Esophagus squamous epithelium (tissue), 5 donors: ENCODE measurements around the gene PRKAR2B. TPM values are rescaled to one million over a fixed set of nuclear protein-coding genes. Genes with fewer than 3 reads are reported as not detected.
A peak's percentile ranks its signal among the peaks of the same experiment; 100 is the strongest.

Experiments used
- DNase-seq: peaks from one replicate; lab custom pipeline; 2025; lab: John Stamatoyannopoulos, UW
- H3K27ac ChIP-seq, 4 donors: fragments of 200-600 bp; sonication (generic); one replicate each; pipeline ENCODE4 v1.5.1; 2016 to 2019; ENCODE audit warnings: mild to moderate bottlenecking in 1 of 4
- H3K27me3 ChIP-seq, 4 donors: fragments of 200-600 bp; sonication (generic); 1 replicate in 3 of 4; 2 replicates in 1 of 4; pipeline versions ENCODE4 v1.5.1 to v1.6.0; 2017 to 2021; ENCODE audit warnings: antibody characterized with exemption in 1 of 4
- H3K36me3 ChIP-seq, 3 donors: fragments of 200-600 bp; sonication (generic); one replicate each; pipeline ENCODE4 v1.5.1; 2016 to 2019
- H3K4me1 ChIP-seq, 3 donors: fragments of 200-600 bp; sonication (generic); one replicate each; pipeline ENCODE4 v1.5.1; 2017 to 2019
- H3K4me3 ChIP-seq, 4 donors: fragments of 200-600 bp; sonication (generic); 1 replicate in 3 of 4; 2 replicates in 1 of 4; pipeline ENCODE4 v1.5.1; 2016 to 2019; ENCODE audit warnings: mild to moderate bottlenecking in 2 of 4, moderate library complexity in 1 of 4
- H3K9me3 ChIP-seq, 3 donors: fragments of 200-600 bp; sonication (generic); one replicate each; pipeline ENCODE4 v1.5.1; 2016 to 2019
- POLR2A ChIP-seq, 4 donors: fragments of 450-650 bp; IDR thresholded peaks; one replicate each; pipeline ENCODE4 v1.6.1; 2017; ENCODE audit warnings: antibody characterized with exemption in 4 of 4, mild to moderate bottlenecking in 4 of 4, moderate library complexity in 3 of 4
- WGBS, 2 donors: methylation state at CpG; one replicate each; pipeline ENCODE4 v1.1.5; 2018; 5-methylcytosine and 5-hydroxymethylcytosine counted together
- intact Hi-C: fragments of 100-400 bp; cut with DNase I; formaldehyde crosslinking; loops from one replicate; pipeline ENCODE4 v1.15.0; 2022
- total RNA-seq, 4 donors: library from RNA; depleted of rRNA; stranded (reverse); fragments of >200 nt; gene quantifications; one replicate each; pipeline ENCODE4 v1.1.0, GENCODE V29; 2016
- TF ChIP-seq, protein P1 (sequence below), 6 experiments: fragments of 450-650 bp in 4 of 6; fragments of 200-600 bp in 2 of 6; sonication (generic) in 2 of 6; IDR thresholded peaks; one replicate each; pipeline ENCODE4 v1.5.1; 2016 to 2019; ENCODE audit warnings: antibody characterized with exemption in 6 of 6, mild to moderate bottlenecking in 4 of 6, moderate library complexity in 4 of 6
- donor health status: DM: yes; HTN: yes; CAD: no.

Gene PRKAR2B
- total RNA-seq, 4 donors from 2014 or later, result 1.1 to 23.1 (median 4.2) TPM

DNA sequence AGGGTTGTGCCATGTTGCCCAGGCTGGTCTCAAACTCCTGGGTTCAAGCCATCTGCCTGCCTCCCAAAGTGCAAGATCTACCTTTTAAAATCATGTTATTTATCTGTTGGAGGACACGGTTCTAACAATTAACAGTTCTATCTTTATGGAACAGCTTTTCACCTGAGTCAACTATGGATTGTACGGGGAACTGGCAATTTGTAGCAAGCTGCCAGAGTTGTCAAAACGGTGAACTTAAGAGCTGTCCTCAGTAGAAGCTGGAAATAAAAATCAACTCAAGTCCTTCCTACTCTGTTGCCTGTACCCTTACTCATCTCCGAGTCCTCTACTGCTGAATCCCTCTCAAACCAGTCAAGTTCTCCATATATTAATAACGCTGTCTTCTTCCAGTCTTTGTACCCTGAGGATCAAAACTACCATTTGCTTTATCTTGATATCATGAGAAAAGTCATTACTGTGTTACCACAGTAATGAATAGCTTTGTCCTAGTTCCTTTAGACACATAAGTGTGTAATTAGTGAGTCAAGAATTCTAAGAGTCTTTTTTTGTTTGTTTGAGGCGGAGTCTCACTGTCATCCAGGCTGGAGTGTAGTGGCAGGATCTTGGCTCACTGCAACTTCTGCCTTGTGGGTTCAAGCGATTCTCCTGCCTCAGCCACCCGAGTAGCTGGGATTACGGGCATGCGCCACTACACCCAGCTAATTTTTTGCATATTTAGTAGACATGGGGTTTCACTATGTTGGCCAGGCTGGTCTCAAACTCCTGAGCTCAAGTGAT is 152.5 kb downstream of the PRKAR2B start:
- Histone ChIP-seq H3K27ac (no peak overlapping the region), H3K4me3 (no peak overlapping the region), H3K9me3 (no peaks in the 10 kb centered on the region), H3K27me3 (no peaks in the 10 kb centered on the region), H3K4me1 (no peaks in the 10 kb centered on the region), H3K36me3 (peaks cover 12 to 97% (median 15%) of the 10 kb centered on the region in 3 donors)
- no peak for DNase-seq
- WGBS, 2 donors, result 80 to 86% methylated on average over 10 of the region's 10 CpGs
- intact Hi-C loops, result no loop called here
- TF ChIP-seq POLR2A (IDR thresholded peaks at IDR 0.05), result no peak
- TF ChIP-seq, protein P1, sequence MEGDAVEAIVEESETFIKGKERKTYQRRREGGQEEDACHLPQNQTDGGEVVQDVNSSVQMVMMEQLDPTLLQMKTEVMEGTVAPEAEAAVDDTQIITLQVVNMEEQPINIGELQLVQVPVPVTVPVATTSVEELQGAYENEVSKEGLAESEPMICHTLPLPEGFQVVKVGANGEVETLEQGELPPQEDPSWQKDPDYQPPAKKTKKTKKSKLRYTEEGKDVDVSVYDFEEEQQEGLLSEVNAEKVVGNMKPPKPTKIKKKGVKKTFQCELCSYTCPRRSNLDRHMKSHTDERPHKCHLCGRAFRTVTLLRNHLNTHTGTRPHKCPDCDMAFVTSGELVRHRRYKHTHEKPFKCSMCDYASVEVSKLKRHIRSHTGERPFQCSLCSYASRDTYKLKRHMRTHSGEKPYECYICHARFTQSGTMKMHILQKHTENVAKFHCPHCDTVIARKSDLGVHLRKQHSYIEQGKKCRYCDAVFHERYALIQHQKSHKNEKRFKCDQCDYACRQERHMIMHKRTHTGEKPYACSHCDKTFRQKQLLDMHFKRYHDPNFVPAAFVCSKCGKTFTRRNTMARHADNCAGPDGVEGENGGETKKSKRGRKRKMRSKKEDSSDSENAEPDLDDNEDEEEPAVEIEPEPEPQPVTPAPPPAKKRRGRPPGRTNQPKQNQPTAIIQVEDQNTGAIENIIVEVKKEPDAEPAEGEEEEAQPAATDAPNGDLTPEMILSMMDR (IDR thresholded peaks at IDR 0.05), result no peak

DNA sequence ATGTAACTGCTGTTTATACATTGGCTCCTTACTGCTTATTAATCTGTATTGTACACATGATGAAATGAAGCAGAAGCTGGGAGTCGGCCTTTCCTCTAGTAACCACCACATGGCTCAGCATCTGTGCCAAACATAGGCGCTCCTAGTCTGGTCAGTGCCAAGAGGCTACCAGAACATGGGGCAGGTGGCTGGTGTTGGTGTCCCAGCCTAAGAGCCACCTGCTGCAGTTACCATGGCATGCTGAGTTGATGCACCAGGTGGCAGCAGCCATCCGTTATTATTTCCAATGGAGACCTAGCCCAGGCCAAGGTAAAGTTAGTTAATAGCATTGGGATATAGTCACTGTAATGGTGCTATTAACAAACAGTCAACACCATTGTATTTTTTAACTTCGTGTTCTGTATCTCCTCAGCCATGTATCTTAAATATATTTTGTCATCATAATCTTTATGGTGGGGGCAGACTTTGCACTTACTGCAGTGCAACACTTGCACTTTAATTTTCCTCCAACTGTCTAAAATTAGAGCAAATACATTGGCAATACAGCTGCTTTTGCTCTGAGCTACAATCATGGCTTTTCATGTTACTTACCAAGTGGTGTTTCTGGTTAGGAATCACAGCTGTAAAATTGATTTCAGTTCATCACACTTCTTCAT is 157.4 kb downstream of the PRKAR2B start:
- TF ChIP-seq, protein P1 (IDR thresholded peaks at IDR 0.05), result peak in 4 of 6 experiments; percentile 26 to 52 (median 33)
- no peak for TF ChIP-seq POLR2A (IDR thresholded peaks at IDR 0.05)
- Histone ChIP-seq H3K4me1 (peaks cover 0 to 2% (median 0%) of the 10 kb centered on the region in 3 donors), H3K27ac (no peak overlapping the region), H3K27me3 (no peaks in the 10 kb centered on the region), H3K9me3 (no peaks in the 10 kb centered on the region), H3K36me3 (peaks cover 0 to 100% (median 16%) of the 10 kb centered on the region in 3 donors), H3K4me3 (no peak overlapping the region)
- intact Hi-C loops, result no loop called here
- DNase-seq, result no peak
- 49 to 79% methylated on average over 4 of the region's 4 CpGs for WGBS, 2 donors

DNA sequence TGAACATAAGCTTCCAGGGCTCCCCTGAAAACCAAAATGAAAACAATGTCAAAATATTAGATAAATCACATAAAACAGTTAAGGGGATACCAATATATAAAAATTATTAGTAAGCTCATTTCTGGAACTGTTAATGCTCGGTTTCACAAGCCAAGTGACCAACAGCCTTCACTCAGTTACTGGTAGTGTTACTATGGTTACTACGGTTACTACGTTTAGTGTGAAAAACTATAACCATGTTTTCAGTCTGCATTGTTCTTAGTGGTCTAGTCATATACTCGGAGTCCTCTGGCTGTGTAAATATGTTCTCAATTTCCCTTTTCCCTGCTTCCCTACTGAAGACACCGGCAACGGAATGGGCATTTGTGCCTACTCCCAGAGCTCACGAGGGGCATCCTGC is 159.1 kb downstream of the PRKAR2B start:
- no peak for TF ChIP-seq POLR2A (IDR thresholded peaks at IDR 0.05)
- TF ChIP-seq, protein P1 (IDR thresholded peaks at IDR 0.05), result no peak
- intact Hi-C loops, result no loop called here
- Histone ChIP-seq H3K9me3 (no peaks in the 10 kb centered on the region), H3K4me3 (no peak overlapping the region), H3K4me1 (peaks cover 0 to 19% (median 2%) of the 10 kb centered on the region in 3 donors), H3K27me3 (no peaks in the 10 kb centered on the region), H3K36me3 (peaks cover 0 to 100% (median 15%) of the 10 kb centered on the region in 3 donors), H3K27ac (no peak overlapping the region)
- 87 to 92% methylated on average over 7 of the region's 7 CpGs for WGBS, 2 donors
- DNase-seq, result no peak

DNA sequence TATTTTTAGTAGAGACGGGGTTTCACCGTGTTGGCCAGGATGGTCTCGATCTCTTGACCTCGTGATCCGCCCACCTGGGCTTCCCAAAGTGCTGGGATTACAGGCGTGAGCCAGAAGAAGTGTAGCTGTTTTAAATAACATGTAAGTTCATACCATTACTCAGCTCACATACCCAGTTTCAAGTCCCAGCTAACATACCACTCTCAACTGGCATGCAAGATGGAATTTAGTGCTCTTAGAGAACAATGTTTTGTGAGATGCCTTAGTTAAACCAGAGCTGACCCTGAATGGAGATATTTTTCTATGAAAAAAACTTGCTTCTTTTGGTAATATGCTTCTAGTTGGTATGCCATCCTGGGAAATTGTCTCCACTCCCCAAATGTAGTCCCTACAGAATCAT is 161.6 kb downstream of the PRKAR2B start:
- no peak overlapping the region for H3K4me3 ChIP-seq
- DNase-seq, result no peak
- peaks cover 0 to 21% (median 4%) of the 10 kb centered on the region in 3 donors for H3K4me1 ChIP-seq
- no peaks in the 10 kb centered on the region for H3K27me3 ChIP-seq
- intact Hi-C loops, result no loop called here
- 97 to 98% methylated on average over 5 to 6 of the region's 6 CpGs for WGBS, 2 donors
- H3K9me3 ChIP-seq, result no peaks in the 10 kb centered on the region
- peak overlapping the region in 1 of 4 donors; percentile 4 for H3K27ac ChIP-seq
- TF ChIP-seq, protein P1 (IDR thresholded peaks at IDR 0.05), result no peak
- no peak for TF ChIP-seq POLR2A (IDR thresholded peaks at IDR 0.05)
- H3K36me3 ChIP-seq, result peaks cover 0 to 99% (median 22%) of the 10 kb centered on the region in 3 donors

DNA sequence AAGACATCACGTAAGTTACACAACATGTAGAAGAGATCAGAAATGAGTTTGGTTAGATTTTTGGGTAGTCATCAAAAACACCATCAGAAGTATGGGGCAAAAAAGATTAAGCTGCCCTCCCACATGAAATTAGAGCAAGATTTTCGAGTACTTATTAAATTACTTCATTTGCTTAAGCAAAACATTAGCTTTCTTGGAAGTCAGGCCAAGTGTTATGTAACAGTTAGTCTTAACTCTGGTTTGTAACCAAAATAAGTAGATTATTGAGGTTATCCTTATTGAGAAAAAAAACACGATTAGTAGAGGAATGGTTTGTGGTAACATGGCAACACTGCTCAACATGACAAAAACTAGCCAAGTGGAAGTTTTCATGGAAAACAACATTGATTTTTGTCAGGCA is 162.2 kb downstream of the PRKAR2B start:
- Histone ChIP-seq H3K4me1 (peaks cover 0 to 21% (median 4%) of the 10 kb centered on the region in 3 donors), H3K36me3 (peaks cover 0 to 94% (median 21%) of the 10 kb centered on the region in 3 donors), H3K4me3 (no peak overlapping the region), H3K27ac (peak overlapping the region in 1 of 4 donors; percentile 4), H3K27me3 (no peaks in the 10 kb centered on the region), H3K9me3 (no peaks in the 10 kb centered on the region)
- intact Hi-C loops, result no loop called here
- WGBS, 2 donors, result 59 to 64% methylated on average over 3 of the region's 3 CpGs
- TF ChIP-seq, protein P1 (IDR thresholded peaks at IDR 0.05), result no peak
- TF ChIP-seq POLR2A (IDR thresholded peaks at IDR 0.05), result no peak
- DNase-seq, result no peak
